GM21381 (cell line): ENCODE results near the gene SEC31B.

Experiments
- ATAC-seq: cut with Tn5 transposase; IDR thresholded peaks from one replicate; pipeline ENCODE4 v1.9.1; 2021; ENCODE audit warnings: mild to moderate bottlenecking, moderate library complexity; ENCODE audit not compliant: unreplicated experiment

The SEC31B gene

GRCh38 chr10:100528921-100529474 is 9.3 kb upstream of the SEC31B start:
- no peak for ATAC-seq

GRCh38 chr10:100528123-100528886 is 8.6 kb upstream of the SEC31B start:
- no peak for ATAC-seq

GRCh38 chr10:100524638-100525037 is 5.0 kb upstream of the SEC31B start:
- no peak for ATAC-seq

GRCh38 chr10:100524206-100524605 is 4.5 kb upstream of the SEC31B start:
- no peak for ATAC-seq

GRCh38 chr10:100522945-100523344 is 3.3 kb upstream of the SEC31B start:
- ATAC-seq, result no peak

- no peak for ATAC-seq
Measured at GRCh38 chr10:100522107-100522801, 2.6 kb upstream of the SEC31B start.

GRCh38 chr10:100520811-100521210 is 1.1 kb upstream of the SEC31B start:
- no peak for ATAC-seq

GRCh38 chr10:100518761-100519241 is 860 bp downstream of the SEC31B start:
- ATAC-seq, result no peak

GRCh38 chr10:100516847-100517246 is 2.8 kb downstream of the SEC31B start:
- no peak for ATAC-seq

- no peak for ATAC-seq
Measured at GRCh38 chr10:100515612-100516011, 4.0 kb downstream of the SEC31B start.

GRCh38 chr10:100510533-100511308 is 8.9 kb downstream of the SEC31B start:
- ATAC-seq, result no peak

- no peak for ATAC-seq
Measured at GRCh38 chr10:100509241-100509840, 10.3 kb downstream of the SEC31B start.

- ATAC-seq, result no peak
Measured at GRCh38 chr10:100508691-100509150, 10.9 kb downstream of the SEC31B start.

GRCh38 chr10:100508266-100508665 is 11.4 kb downstream of the SEC31B start:
- ATAC-seq, result no peak

- ATAC-seq, result no peak
Measured at GRCh38 chr10:100507357-100507732, 12.3 kb downstream of the SEC31B start.

- no peak for ATAC-seq
Measured at GRCh38 chr10:100506596-100507356, 12.9 kb downstream of the SEC31B start.

GRCh38 chr10:100505164-100505563 is 14.5 kb downstream of the SEC31B start:
- ATAC-seq, result no peak

GRCh38 chr10:100504096-100504495 is 15.6 kb downstream of the SEC31B start:
- ATAC-seq, result no peak

GRCh38 chr10:100502926-100503494 is 16.7 kb downstream of the SEC31B start:
- no peak for ATAC-seq

- ATAC-seq, result no peak
Measured at GRCh38 chr10:100501423-100501822, 18.2 kb downstream of the SEC31B start.
